GM19328 (cell line): Measurements from ENCODE around the gene CORO7.

Experiments
- ATAC-seq: cut with Tn5 transposase; IDR thresholded peaks from one replicate; pipeline ENCODE4 v1.9.1; 2021; ENCODE audit warnings: mild to moderate bottlenecking, moderate library complexity; ENCODE audit not compliant: unreplicated experiment

Gene CORO7

DNA sequence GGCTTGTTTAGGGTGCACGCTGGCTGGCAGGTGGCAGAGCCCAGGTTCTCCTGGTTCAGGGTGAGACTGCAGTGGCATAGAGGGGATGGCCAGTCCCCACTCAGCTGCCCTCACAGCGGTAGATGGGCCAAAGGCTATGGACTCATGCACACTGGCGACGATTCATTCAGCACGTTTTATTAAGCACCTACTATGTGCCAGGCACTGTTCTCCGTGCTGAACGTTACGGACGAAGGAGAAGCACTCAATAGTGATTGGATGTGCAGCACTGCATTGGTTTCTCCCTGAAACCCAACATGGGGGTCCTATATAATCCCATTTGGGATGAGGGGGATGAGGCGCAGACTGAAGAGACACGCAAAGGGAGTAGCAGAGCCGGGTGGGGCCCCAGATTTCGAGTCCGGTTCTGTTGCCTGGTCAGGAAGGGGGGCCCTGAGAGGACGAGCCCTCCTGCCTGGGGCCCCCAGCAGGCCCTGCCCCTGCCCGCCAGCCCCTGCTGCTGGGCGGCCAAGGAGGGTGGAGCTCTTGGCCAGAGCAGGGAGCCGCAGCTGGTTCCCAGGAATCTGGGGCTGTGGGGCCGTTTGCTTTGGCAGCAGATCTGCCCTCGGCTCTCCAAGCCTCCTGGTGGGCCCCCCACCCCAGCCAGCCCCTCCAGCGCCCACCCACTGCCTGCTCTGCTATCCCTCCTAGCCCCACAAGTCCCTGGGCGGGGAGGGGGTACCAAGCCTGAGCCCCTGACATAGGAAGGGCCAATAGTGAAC is 91.7 kb downstream of the CORO7 start:
- ATAC-seq, result no peak

GRCh38 chr16:4323845-4324488 is 92.4 kb downstream of the CORO7 start:
- no peak for ATAC-seq

- ATAC-seq, result no peak
Observed at GRCh38 chr16:4323071-4323844, 93.1 kb downstream of the CORO7 start.

GRCh38 chr16:4322121-4323052 is 94.0 kb downstream of the CORO7 start:
- ATAC-seq, result no peak

GRCh38 chr16:4321286-4322120 is 94.9 kb downstream of the CORO7 start:
- no peak for ATAC-seq

DNA sequence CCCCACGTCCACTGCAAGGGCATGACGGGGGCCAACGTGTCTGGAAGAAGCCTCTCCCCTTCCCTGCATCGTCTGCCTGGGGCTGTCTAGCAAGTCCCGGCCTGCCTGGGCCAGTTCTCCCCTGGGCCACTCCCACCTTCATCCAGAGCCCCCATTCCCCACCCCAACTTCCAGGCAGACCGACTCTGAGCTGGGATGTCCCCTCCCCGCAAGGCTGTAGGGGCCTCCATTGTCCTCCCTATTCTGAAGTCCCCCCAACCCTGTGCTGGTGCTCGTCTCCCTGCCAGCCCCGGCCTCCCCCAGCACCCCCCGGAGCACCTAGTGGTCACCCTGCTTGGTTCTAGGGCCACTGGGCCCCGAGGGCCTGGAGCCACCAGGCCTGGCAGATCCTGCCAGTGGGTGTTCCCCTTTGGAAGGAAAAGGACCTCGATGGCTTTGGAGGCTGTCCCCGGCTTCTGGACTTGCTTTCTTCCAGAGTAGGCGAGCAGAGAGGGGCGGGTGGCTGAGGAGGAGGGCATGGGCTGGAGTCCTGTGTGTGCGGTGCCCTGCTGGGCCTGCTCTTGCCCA is 95.7 kb downstream of the CORO7 start:
- ATAC-seq, result no peak

- no peak for ATAC-seq
Observed at GRCh38 chr16:4319454-4320421, 96.7 kb downstream of the CORO7 start.

DNA sequence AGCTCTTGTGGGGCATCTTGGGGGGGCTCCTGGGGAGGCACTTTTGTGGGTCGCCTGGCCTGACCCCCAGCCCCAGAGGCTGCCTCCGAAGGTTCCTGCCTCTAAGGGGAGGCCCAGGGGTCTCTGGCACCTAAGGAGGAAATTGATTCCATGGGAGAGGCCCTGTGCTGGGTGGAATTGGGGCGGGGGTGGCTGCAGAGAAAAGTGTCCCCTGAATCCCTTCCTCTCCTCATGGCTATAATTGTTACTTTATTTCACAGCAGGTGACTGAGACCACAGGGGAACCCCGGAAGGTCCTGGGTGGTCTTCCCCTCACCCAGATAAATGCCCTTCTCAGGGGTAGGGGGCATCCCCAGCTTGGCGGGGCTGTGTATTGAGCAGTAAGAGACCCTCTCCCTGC is 97.4 kb downstream of the CORO7 start:
- ATAC-seq, result no peak

DNA sequence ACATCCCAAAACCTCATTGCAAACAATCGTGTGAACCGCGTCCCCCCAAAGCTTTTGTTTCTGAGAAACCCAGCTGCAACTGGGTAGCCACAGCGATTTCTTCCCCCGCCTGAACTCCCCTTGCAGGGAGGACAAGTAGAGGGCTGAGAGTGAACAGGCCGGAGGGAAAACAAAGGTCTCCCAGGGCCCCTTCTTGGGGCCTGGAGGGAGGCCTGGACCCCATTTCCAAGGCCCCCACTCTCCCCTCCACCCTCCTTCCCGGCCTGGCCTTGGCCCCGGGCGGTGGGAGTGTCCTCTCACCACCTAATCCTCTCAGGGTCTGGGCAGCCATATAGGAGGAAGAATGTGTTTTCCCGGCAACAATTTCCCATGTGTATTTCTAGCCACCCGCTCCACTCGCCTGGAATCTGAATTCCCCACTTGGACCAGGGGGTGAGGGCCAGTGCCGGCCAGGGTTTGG is 97.9 kb downstream of the CORO7 start:
- no peak for ATAC-seq

- ATAC-seq, result no peak
Observed at GRCh38 chr16:4317532-4318450, 98.6 kb downstream of the CORO7 start.

DNA sequence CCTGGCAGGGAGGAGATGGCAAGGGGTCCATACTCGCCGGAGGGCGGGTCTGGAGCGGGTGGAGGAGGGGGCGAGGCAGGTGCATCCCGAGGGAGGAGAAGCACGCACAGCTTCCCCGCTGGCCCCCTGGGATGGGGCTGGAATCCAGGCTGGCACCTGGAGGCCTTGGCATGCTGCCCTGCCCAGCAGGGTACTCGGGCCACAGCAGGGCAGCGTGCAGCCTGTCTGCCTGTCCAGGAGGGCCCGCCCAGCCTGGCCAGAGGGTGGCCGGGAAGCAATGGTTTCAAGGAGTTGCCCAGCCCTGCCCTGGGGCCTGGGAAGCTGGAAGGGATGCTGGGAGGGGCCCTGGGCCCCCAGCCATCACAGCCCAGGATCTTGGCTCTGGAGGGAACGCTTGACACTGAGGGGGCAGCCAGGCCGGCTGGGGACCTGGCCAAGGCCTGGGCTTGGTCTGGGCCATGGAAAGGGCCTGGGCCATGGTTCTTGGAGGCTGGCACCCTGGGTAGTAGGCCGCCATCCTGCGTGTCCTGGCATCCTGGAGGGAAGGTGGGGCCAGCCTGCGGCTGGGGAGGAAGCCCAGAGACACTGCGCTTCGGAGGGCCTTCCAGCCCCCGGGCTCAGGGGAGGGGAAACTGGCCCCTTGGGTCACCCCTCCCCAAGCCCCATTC is 99.4 kb downstream of the CORO7 start:
- no peak for ATAC-seq

GRCh38 chr16:4316108-4316863 is 100.1 kb downstream of the CORO7 start:
- no peak for ATAC-seq

DNA sequence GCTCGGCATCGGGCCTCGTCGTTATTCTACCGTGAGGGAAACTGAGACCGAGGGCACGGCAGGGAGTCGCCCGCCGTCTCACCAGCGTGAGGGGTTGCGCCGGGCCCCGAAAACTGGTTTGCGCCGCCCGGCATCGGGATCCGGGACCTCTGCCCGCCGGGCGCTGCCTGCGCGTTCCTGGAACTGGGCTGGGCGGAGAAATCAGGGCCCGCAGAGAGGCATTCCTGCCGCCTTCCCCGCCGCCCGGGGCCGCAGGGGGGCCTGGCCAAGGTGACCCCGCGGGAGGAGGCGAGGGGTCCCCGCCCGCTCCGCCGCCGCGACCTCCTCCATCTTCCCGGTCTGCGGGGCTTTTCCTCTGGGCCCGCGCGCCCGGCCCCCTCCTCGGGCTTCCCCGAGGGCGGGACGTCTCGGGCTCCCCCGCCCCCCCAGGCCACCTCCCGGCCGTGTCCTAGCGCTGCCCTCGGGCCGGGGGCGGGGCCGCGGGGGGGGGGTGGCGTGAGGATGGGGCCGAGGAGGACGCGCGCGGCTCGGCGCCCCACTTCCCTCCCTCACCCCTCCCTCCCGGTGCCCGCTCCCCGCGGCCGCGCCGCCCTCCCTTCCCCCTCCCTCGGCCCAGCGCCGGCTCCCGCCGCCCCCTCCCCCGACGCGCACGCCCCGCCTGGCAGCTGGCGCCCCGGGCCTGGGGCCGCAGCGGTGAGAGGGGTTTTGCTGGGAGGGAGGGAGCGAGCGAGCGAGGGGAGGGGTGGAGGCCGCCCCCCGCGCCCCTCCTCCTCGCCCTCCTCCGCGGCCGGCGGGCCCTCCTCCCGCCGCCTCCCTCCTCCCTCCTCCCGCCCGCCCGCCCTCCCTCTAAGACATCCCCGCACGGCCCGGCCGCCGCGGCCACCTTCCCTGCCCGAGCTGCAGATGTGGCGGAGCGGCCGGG is 100.9 kb downstream of the CORO7 start, which contains the start of gene GLIS2:
GLIS2 (plus strand) TSS at position 882 of the 922 bp plus-strand sequence. CDS start 16,214 bp downstream, outside the sequence.
- ATAC-seq, result no peak

DNA sequence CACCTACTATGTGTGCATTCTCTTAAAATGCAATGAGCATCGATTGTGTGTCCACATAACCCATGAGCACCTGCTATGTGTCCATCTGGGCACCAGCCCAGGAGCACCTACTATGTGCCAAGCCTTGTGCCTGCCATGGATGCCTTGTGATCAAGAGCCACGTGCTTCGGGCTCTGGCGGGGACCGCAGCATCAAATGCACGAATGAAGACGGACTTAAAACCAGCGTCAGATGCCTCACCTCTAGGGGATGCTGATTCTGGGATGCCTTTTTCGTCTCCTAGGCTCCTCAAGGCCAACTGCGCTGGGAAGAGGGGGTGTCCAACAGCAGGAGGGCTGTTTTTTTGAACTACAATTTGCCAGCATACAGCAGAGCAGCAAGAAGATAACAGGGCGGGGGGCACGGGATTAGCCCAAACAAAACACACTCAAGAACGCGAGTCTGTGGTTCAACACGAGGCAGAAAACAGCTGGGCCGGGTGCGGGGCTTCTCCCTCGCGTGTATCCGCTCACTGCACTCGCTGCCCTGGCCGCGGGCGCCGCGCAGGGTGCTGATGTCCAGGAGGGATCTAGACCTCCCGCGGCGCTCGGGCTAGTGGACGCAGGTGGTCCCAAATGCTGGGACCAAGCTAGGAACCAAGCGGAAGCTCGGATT is 101.7 kb downstream of the CORO7 start:
- ATAC-seq, result no peak
